GM12892 (cell line): ENCODE data around the gene KRT74.

ENCODE experiments used
- DNase-seq: peaks from one replicate; pipeline ENCODE4 v3.0.0; 2011; ENCODE audit not compliant: insufficient read length
- FAIRE-seq: peaks from 2 replicates; lab custom pipeline; 2011; peaks lifted over from hg19 to GRCh38; lab: Jason Lieb, UNC
- POLR2A ChIP-seq: IDR thresholded peaks from 2 replicates; pipeline ENCODE4 v1.6.1; 2011; ENCODE audit warnings: low read depth, low read length, control low read depth
- POLR2AphosphoS5 ChIP-seq: IDR thresholded peaks from 2 replicates; pipeline ENCODE4 v1.6.1; 2011; ENCODE audit warnings: low read depth, low read length, control low read depth
- TAF1 ChIP-seq: IDR thresholded peaks from 2 replicates; pipeline ENCODE4 v1.6.1; 2011; ENCODE audit warnings: low read depth, mild to moderate bottlenecking, control low read depth, low read length, borderline replicate concordance

The KRT74 gene

GRCh38 chr12:52611080-52611468 lies 37.4 kb upstream of the KRT74 start:
- FAIRE-seq (no peak), DNase-seq (no peak)
- TF ChIP-seq POLR2A (no peak), POLR2AphosphoS5 (no peak), TAF1 (no peak)

- FAIRE-seq (no peak), DNase-seq (no peak)
- no peak for TF ChIP-seq POLR2A
- TF ChIP-seq TAF1: no peak
- no peak for TF ChIP-seq POLR2AphosphoS5
Measured at GRCh38 chr12:52608826-52609630, 35.4 kb upstream of the KRT74 start.

GRCh38 chr12:52608161-52608560 lies 34.5 kb upstream of the KRT74 start:
- TF ChIP-seq POLR2AphosphoS5: no peak
- no peak for TF ChIP-seq POLR2A
- no peak for TF ChIP-seq TAF1
- FAIRE-seq: no peak

DNA sequence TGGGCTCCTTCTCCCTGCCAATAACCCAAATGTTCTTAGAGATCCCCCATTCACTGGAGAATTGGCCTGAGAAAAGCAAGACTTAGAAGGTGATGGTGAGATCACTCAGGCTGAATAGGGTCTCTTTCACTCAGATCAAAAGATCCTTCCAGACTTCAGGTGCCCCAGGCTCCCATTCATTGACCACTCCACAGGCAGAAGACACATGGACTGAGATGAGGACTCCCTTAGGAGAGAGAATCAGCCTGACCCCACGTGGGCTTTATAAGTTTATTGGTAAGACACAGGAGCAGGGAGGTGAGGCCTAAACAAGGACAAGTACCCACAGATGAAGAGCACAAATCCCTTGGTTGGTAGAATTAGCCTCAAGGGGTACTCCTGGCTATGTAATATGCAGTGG lies 33.7 kb upstream of the KRT74 start:
- no peak for TF ChIP-seq POLR2AphosphoS5
- TF ChIP-seq POLR2A: no peak
- no peak for TF ChIP-seq TAF1
- FAIRE-seq: no peak

More at GRCh38 chr12:52608161-52608560, 34.5 kb upstream of the KRT74 start:
- no peak for DNase-seq

GRCh38 chr12:52606581-52607218 lies 33.1 kb upstream of the KRT74 start:
- FAIRE-seq (no peak), DNase-seq (no peak)
- no peak for TF ChIP-seq POLR2A
- no peak for TF ChIP-seq POLR2AphosphoS5

More for the DNA sequence above, 33.7 kb upstream of the KRT74 start:
- DNase-seq: no peak

DNA sequence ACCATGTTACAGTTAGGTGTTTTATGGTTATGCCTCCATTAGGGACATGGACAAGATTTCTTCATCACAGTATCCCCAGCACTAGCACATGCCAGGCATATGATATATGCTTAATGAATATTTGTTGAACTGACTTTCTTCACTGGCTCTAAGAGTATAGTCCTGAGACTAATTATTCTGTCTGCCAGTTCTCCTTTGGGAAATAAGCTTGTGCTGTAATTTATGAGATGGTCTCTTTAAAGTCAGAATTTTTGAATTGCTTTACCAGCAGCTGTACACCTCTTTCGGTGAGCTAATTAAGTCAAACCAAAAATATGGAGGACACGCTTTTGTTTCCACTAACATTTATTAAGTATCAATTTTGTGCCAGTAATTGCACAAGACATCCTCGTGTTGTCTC lies 32.5 kb upstream of the KRT74 start:
- no peak for TF ChIP-seq TAF1
- no peak for TF ChIP-seq POLR2AphosphoS5
- no peak for TF ChIP-seq POLR2A
- DNase-seq (no peak), FAIRE-seq (no peak)

DNA sequence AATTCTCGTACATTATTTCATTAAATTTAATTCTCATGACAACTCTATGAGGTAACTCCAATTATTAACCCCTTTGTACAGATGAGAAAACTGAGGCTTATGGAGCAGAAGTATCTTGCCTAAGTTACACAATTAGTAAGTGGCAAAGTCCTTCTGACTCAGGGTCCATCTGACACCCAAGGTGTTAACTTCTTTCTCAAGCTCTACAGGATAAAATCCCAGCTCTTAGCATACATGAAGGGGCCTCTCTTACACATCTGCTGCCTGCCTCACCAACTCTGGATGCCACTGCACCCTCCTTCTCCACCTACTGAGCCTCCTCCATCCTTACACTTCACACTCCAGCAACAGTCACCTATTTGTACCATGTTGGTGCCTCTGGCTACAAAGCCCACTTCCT lies 31.9 kb upstream of the KRT74 start:
- DNase-seq: no peak
- TF ChIP-seq TAF1 (no peak), POLR2A (no peak), POLR2AphosphoS5 (no peak)
- no peak for FAIRE-seq

GRCh38 chr12:52604859-52605258 lies 31.2 kb upstream of the KRT74 start:
- TF ChIP-seq TAF1 (no peak), POLR2A (no peak), POLR2AphosphoS5 (no peak)
- FAIRE-seq: no peak

GRCh38 chr12:52603314-52603713 lies 29.7 kb upstream of the KRT74 start:
- FAIRE-seq: no peak
- no peak for DNase-seq
- no peak for TF ChIP-seq POLR2AphosphoS5
- TF ChIP-seq TAF1: no peak

More at GRCh38 chr12:52604859-52605258, 31.2 kb upstream of the KRT74 start:
- DNase-seq: no peak

GRCh38 chr12:52602552-52602951 lies 28.9 kb upstream of the KRT74 start:
- no peak for FAIRE-seq

GRCh38 chr12:52601671-52602070 lies 28.0 kb upstream of the KRT74 start:
- TF ChIP-seq POLR2A (no peak), TAF1 (no peak), POLR2AphosphoS5 (no peak)
- FAIRE-seq (no peak), DNase-seq (no peak)

More at GRCh38 chr12:52602552-52602951, 28.9 kb upstream of the KRT74 start:
- DNase-seq: no peak
- TF ChIP-seq TAF1 (no peak), POLR2A (no peak), POLR2AphosphoS5 (no peak)

GRCh38 chr12:52600941-52601481 lies 27.4 kb upstream of the KRT74 start, which contains the start of gene KRT72:
Gene KRT72, minus strand, starts transcription at chr12:52601463. Its CDS starts 11 bp downstream, at chr12:52601452.
- no peak for DNase-seq
- FAIRE-seq: no peak
- TF ChIP-seq POLR2AphosphoS5: no peak
- no peak for TF ChIP-seq POLR2A
- TF ChIP-seq TAF1: no peak
